Endothelial cell of umbilical vein (primary cell): Measurements from ENCODE around the gene TBC1D4. TPM values are rescaled to one million over a fixed set of nuclear protein-coding genes. Genes with fewer than 3 reads are reported as not detected.

Source experiments
- BruUV-seq: library from RNA; stranded (reverse); fragments of 400-500 nt; replicated peaks from 2 replicates; lab custom pipeline; 2021; lab: Mats Ljungman, UMichigan
- CTCF ChIA-PET: fragments of 300-600, 350-600 bp; sonication (Branson Sonifier 250); formaldehyde crosslinking; loops from one replicate; lab custom pipeline; 2021; ENCODE audit warnings: antibody characterized with exemption, inconsistent platforms; lab: Charles Lee
- POLR2A ChIA-PET: fragments of 300-600, 350-600 bp; sonication (Branson Sonifier 250); formaldehyde crosslinking; loops from one replicate; lab custom pipeline; 2021; ENCODE audit warnings: antibody characterized with exemption, inconsistent platforms; lab: Charles Lee
- DNase-seq: peaks from one replicate; pipeline ENCODE4 v3.0.0-alpha.2; 2011; ENCODE audit warnings: low read depth, low spot score
- FAIRE-seq: peaks from 2 replicates; lab custom pipeline; 2011; peaks lifted over from hg19 to GRCh38; lab: Jason Lieb, UNC
- H2AFZ ChIP-seq: 2 replicates; pipeline ENCODE4 v1.6.0; 2012; ENCODE audit warnings: low read depth, low read length, control low read depth, inconsistent platforms
- H3K27ac ChIP-seq: 2 replicates; pipeline ENCODE4 v1.5.1; 2011; ENCODE audit warnings: low read depth, mild to moderate bottlenecking, control low read depth, low read length, moderate library complexity; ENCODE audit not compliant: insufficient read depth
- H3K27me3 ChIP-seq, 2 experiments: 2 replicates each; pipeline versions ENCODE4 v1.6.0 to v1.6.1; 2011; ENCODE audit warnings: low read length in 2 of 2, mixed read lengths in 1 of 2; ENCODE audit not compliant: control insufficient read depth in 2 of 2, insufficient read depth in 2 of 2
- H3K36me3 ChIP-seq, 2 experiments: 2 replicates in 1 of 2; 3 replicates in 1 of 2; pipeline ENCODE4 v1.5.1; 2011; ENCODE audit warnings: low read length in 2 of 2, mild to moderate bottlenecking in 1 of 2, moderate library complexity in 1 of 2; ENCODE audit not compliant: control insufficient read depth in 2 of 2, insufficient read depth in 2 of 2; ENCODE audit errors: extremely low read depth in 1 of 2
- H3K4me1 ChIP-seq: 3 replicates; pipeline ENCODE4 v1.5.1; 2011; ENCODE audit warnings: mild to moderate bottlenecking, low read length; ENCODE audit not compliant: control insufficient read depth, insufficient read depth; ENCODE audit errors: extremely low read depth
- H3K4me2 ChIP-seq: 2 replicates; pipeline ENCODE4 v1.6.1; 2011; ENCODE audit warnings: low read length, control low read depth, mixed read lengths; ENCODE audit not compliant: insufficient read depth
- H3K4me3 ChIP-seq, 3 experiments: fragments of 200-600 bp in 1 of 3; sonication (generic), shearing (Covaris generic) in 1 of 3; replicated peaks in 1 of 3; 2 replicates each; pipeline ENCODE4 v1.5.1; 2011 to 2016; ENCODE audit warnings: control low read depth in 3 of 3, low read length in 3 of 3, mild to moderate bottlenecking in 2 of 3, inconsistent platforms in 1 of 3, low read depth in 1 of 3, moderate library complexity in 1 of 3; ENCODE audit not compliant: insufficient read depth in 1 of 3
- H3K79me2 ChIP-seq: 2 replicates; pipeline ENCODE4 v1.6.0; 2012; ENCODE audit warnings: low read length, inconsistent platforms; ENCODE audit not compliant: control insufficient read depth, insufficient read depth
- H3K9ac ChIP-seq: replicated peaks from 2 replicates; pipeline ENCODE3; 2011; ENCODE audit warnings: low read length, control low read depth; ENCODE audit not compliant: insufficient read depth; ENCODE audit errors: extremely low read depth
- H3K9me1 ChIP-seq: replicated peaks from 3 replicates; pipeline ENCODE4 v1.6.0; 2011; ENCODE audit warnings: mild to moderate bottlenecking, low read length; ENCODE audit not compliant: control insufficient read depth, insufficient read depth; ENCODE audit errors: extremely low read depth
- H3K9me3 ChIP-seq: replicated peaks from 2 replicates; pipeline ENCODE4 v1.5.1; 2012; ENCODE audit warnings: low read length, inconsistent platforms; ENCODE audit not compliant: control insufficient read depth, insufficient read depth
- H4K20me1 ChIP-seq: replicated peaks from 2 replicates; pipeline ENCODE3; 2011; ENCODE audit warnings: mild to moderate bottlenecking, low read length; ENCODE audit not compliant: control insufficient read depth, insufficient read depth; ENCODE audit errors: extremely low read depth
- CTCF ChIP-seq, 2 donors: IDR thresholded peaks; 1 replicate in 1 of 2; 2 replicates in 1 of 2; pipeline ENCODE4 v1.5.1; 2011; ENCODE audit warnings: low read length in 2 of 2, mild to moderate bottlenecking in 2 of 2, moderate library complexity in 2 of 2, control low read depth in 1 of 2, inconsistent platforms in 1 of 2, low read depth in 1 of 2; ENCODE audit not compliant: insufficient read depth in 1 of 2; ENCODE audit errors: extremely low read depth in 1 of 2
- EZH2 ChIP-seq: IDR thresholded peaks from 2 replicates; pipeline ENCODE4 v1.6.1; 2012; ENCODE audit warnings: borderline replicate concordance, low read depth, mild to moderate bottlenecking, moderate library complexity, low read length, inconsistent platforms; ENCODE audit not compliant: severe bottlenecking
- FOS ChIP-seq: IDR thresholded peaks from 2 replicates; pipeline ENCODE4 v1.6.1; 2011; ENCODE audit warnings: mild to moderate bottlenecking, low read length, moderate library complexity, borderline replicate concordance; ENCODE audit not compliant: insufficient read depth
- GATA2 ChIP-seq: IDR thresholded peaks from 2 replicates; pipeline ENCODE4 v1.7.0; 2011; ENCODE audit warnings: low read depth, mild to moderate bottlenecking, moderate library complexity, mixed read lengths, low read length; ENCODE audit not compliant: insufficient read length, insufficient read depth
- JUN ChIP-seq: IDR thresholded peaks from 2 replicates; pipeline ENCODE4 v1.6.1; 2011; ENCODE audit warnings: borderline replicate concordance, low read depth; ENCODE audit not compliant: insufficient read length, insufficient read depth
- MYC ChIP-seq: IDR thresholded peaks from one replicate; pipeline ENCODE4 v1.6.1; 2011; ENCODE audit warnings: mild to moderate bottlenecking, low read depth, low read length
- POLR2A ChIP-seq: IDR thresholded peaks from 2 replicates; pipeline ENCODE4 v1.6.1; 2012; ENCODE audit warnings: low read depth, mild to moderate bottlenecking, control low read depth, low read length
- POLR2AphosphoS5 ChIP-seq: IDR thresholded peaks from 2 replicates; pipeline ENCODE4 v1.6.1; 2012; ENCODE audit warnings: low read depth, mild to moderate bottlenecking, control low read depth, low read length, moderate library complexity; ENCODE audit not compliant: insufficient read depth
- dilution Hi-C: fragments of 300-500 bp; cut with MboI; formaldehyde crosslinking; loops from one replicate; pipeline ENCODE4 v1.15.0; 2019; ENCODE audit warnings: low sequenced_read_pairs; ENCODE audit not compliant: extremely low pct_ligation_motif_present
- intact Hi-C: fragments of 100-400 bp; cut with micrococcal nuclease; formaldehyde crosslinking; loops from one replicate; pipeline ENCODE4 v1.10.0; 2022
- polyA plus RNA-seq, 4 experiments: library from polyadenylated mRNA; depleted of rRNA in 3 of 4; stranded (reverse) in 3 of 4; unstranded in 1 of 4; fragments of >200 nt; gene quantifications; 2 replicates each; pipeline versions ENCODE4 v1.2.1 to v1.2.3, GENCODE V29; 2011 to 2012; ENCODE audit warnings: missing spikeins in 1 of 4
- total RNA-seq: library from RNA; stranded (reverse); gene quantifications from 2 replicates; pipeline ENCODE4 v1.2.3, GENCODE V29; 2021

Gene TBC1D4
- total and polyA plus RNA-seq, 2 donors (not counting 3 experiments of a cell fraction or from before 2014, with no cell fraction given): 58.3 to 81.0 TPM

GRCh38 chr13:75384879-75385707 lies 96.9 kb downstream of the TBC1D4 start:
- H3K9me1 ChIP-seq: no peaks in the 10 kb centered on the region
- H3K79me2 ChIP-seq: no peaks in the 10 kb centered on the region
- H3K4me3 ChIP-seq: no peak overlapping the region
- H2AFZ ChIP-seq: no peak overlapping the region
- no peak for TF ChIP-seq JUN
- no peak for TF ChIP-seq EZH2
- no peak for TF ChIP-seq MYC
- no peak for TF ChIP-seq GATA2
- TF ChIP-seq POLR2A: no peak
- no peak for TF ChIP-seq POLR2AphosphoS5
- no peak for TF ChIP-seq CTCF (IDR thresholded peaks at IDR 0.05; ENCODE audit: extremely low read depth in 1 of 2, insufficient read depth in 1 of 2, low read depth in 1 of 2, low read length in 2 of 2)
- TF ChIP-seq FOS: no peak
- H3K9me3 ChIP-seq: no peaks in the 10 kb centered on the region
- peaks cover 2% of the 10 kb centered on the region for H4K20me1 ChIP-seq
- H3K4me1 ChIP-seq: no peaks in the 10 kb centered on the region
- no TSS peak for BruUV-seq
- no peak overlapping the region for H3K4me2 ChIP-seq
- DNase-seq: no peak
- POLR2A ChIA-PET: no interaction called here
- H3K27me3 ChIP-seq: no peaks in the 10 kb centered on the region
- no peaks in the 10 kb centered on the region for H3K36me3 ChIP-seq
- no peak overlapping the region for H3K9ac ChIP-seq
- intact Hi-C loops (no loop called here), dilution Hi-C loops (no loop called here)
- no peak for FAIRE-seq
- no peak overlapping the region for H3K27ac ChIP-seq
- CTCF ChIA-PET: no interaction called here
